K562 (cell line): ENCODE measurements around the gene TRAPPC8. TPM values are rescaled to one million over a fixed set of nuclear protein-coding genes. Genes with fewer than 3 reads are reported as not detected.

ENCODE experiments used
- ATAC-seq: fragments of 200-7000 bp; cut with Tn5 transposase; 3 replicates; pipeline ENCODE4 v1.9.1; 2020; ENCODE audit warnings: moderate library complexity
- BruUV-seq: library from RNA; stranded (reverse); fragments of 400-500 nt; replicated peaks from 2 replicates; lab custom pipeline; 2021; lab: Mats Ljungman, UMichigan
- CTCF ChIA-PET: fragments of 300-600 bp; formaldehyde crosslinking; extraction: SDS; loops from one replicate; lab custom pipeline; 2021; ENCODE audit warnings: low intra/inter-chr PET ratio; lab: Yijun Ruan, JAX
- POLR2A ChIA-PET: fragments of 300-600, 350-650 bp; sonication (Branson Sonifier 250); formaldehyde crosslinking; extraction: SDS; loops from one replicate; lab custom pipeline; 2021; ENCODE audit warnings: antibody characterized with exemption, inconsistent platforms; lab: Yijun Ruan, JAX
- DNase-seq, 4 experiments: peaks; one replicate each; pipeline versions ENCODE4 v3.0.0 to v3.0.0-alpha.2; 2011 to 2018; ENCODE audit warnings: low spot score in 3 of 4, mixed read lengths in 3 of 4; ENCODE audit errors: extremely low read depth in 1 of 4
- FAIRE-seq: peaks from 2 replicates; lab custom pipeline; 2011; peaks lifted over from hg19 to GRCh38; lab: Jason Lieb, UNC
- H2AFZ ChIP-seq: 2 replicates; pipeline ENCODE4 v1.6.0; 2011; ENCODE audit warnings: low read depth, low read length, control low read depth, inconsistent platforms
- H3K27ac ChIP-seq: fragments of 200-600 bp; 3 replicates; pipeline ENCODE4 v1.8.0; 2011; ENCODE audit warnings: low read depth, mild to moderate bottlenecking, control low read depth, inconsistent platforms, low read length, moderate library complexity, mixed read lengths; ENCODE audit errors: extremely low read depth
- H3K27me3 ChIP-seq, 2 experiments: fragments of 300-600 bp in 1 of 2; 2 replicates in 1 of 2; 3 replicates in 1 of 2; pipeline versions ENCODE4 v1.6.0 to v1.8.0; 2011; ENCODE audit warnings: inconsistent platforms in 2 of 2, low read length in 2 of 2, mild to moderate bottlenecking in 1 of 2, mixed read lengths in 1 of 2, moderate library complexity in 1 of 2; ENCODE audit not compliant: control insufficient read depth in 2 of 2, insufficient read depth in 2 of 2
- H3K36me3 ChIP-seq: fragments of 300-600 bp; 3 replicates; pipeline ENCODE4 v1.8.0; 2011; ENCODE audit warnings: mild to moderate bottlenecking, low read length, inconsistent platforms; ENCODE audit not compliant: control insufficient read depth, insufficient read depth
- H3K4me1 ChIP-seq, 2 experiments: fragments of 200-600 bp in 1 of 2; replicated peaks in 1 of 2; 2 replicates in 1 of 2; 3 replicates in 1 of 2; pipeline versions ENCODE4 v1.5.1 to v1.8.0; 2011; ENCODE audit warnings: inconsistent platforms in 2 of 2, low read length in 2 of 2, mild to moderate bottlenecking in 1 of 2, mixed read lengths in 1 of 2, moderate library complexity in 1 of 2; ENCODE audit not compliant: control insufficient read depth in 2 of 2, insufficient read depth in 2 of 2
- H3K4me2 ChIP-seq: 2 replicates; pipeline ENCODE4 v1.6.1; 2011; ENCODE audit warnings: low read length, control low read depth, inconsistent platforms, mixed read lengths; ENCODE audit not compliant: insufficient read depth
- H3K4me3 ChIP-seq: fragments of 200-600 bp; sonication (generic), shearing (Covaris generic); 2 replicates; pipeline ENCODE4 v1.5.1; 2016; ENCODE audit warnings: control low read depth, inconsistent platforms
- H3K79me2 ChIP-seq: fragments of 200-600 bp; 3 replicates; pipeline ENCODE4 v1.8.0; 2011; ENCODE audit warnings: low read length, inconsistent platforms; ENCODE audit not compliant: control insufficient read depth, insufficient read depth
- H3K9ac ChIP-seq, 2 experiments: 2 replicates each; pipeline versions ENCODE4 v1.6.0 to v1.6.1; 2011; ENCODE audit warnings: low read depth in 2 of 2, low read length in 2 of 2, control low read depth in 1 of 2, inconsistent platforms in 1 of 2, mild to moderate bottlenecking in 1 of 2, mixed read lengths in 1 of 2; ENCODE audit not compliant: insufficient read depth in 1 of 2
- H3K9me1 ChIP-seq: one replicate; pipeline ENCODE4 v1.6.0; 2011; ENCODE audit warnings: inconsistent platforms, mild to moderate bottlenecking, low read length, moderate library complexity; ENCODE audit not compliant: control insufficient read depth, insufficient read depth
- H3K9me3 ChIP-seq: replicated peaks from 2 replicates; pipeline ENCODE4 v1.5.1; 2011; ENCODE audit warnings: low read depth, low read length, inconsistent platforms; ENCODE audit not compliant: control insufficient read depth, insufficient read depth
- H4K20me1 ChIP-seq: replicated peaks from 2 replicates; pipeline ENCODE4 v1.6.1; 2011; ENCODE audit warnings: low read length, inconsistent platforms, mixed read lengths; ENCODE audit not compliant: control insufficient read depth, insufficient read depth
- CHD2 ChIP-seq: IDR thresholded peaks from 2 replicates; pipeline ENCODE4 v1.6.1; 2011; ENCODE audit warnings: low read depth, low read length
- E4F1 ChIP-seq: fragments of 250-450 bp; sonication (Bioruptor Pico); IDR thresholded peaks from 2 replicates; pipeline ENCODE4 v1.5.0; 2021; ENCODE audit warnings: mild to moderate bottlenecking, borderline replicate concordance
- MEIS2 ChIP-seq: fragments of 450-650 bp; IDR thresholded peaks from 2 replicates; pipeline ENCODE4 v1.6.1; 2014; ENCODE audit warnings: mild to moderate bottlenecking; ENCODE audit not compliant: partially characterized antibody
- MYC ChIP-seq, 2 experiments: fragments of 250-450 bp in 1 of 2; sonication (Bioruptor Pico) in 1 of 2; IDR thresholded peaks; 2 replicates each; pipeline versions ENCODE4 v1.5.1 to v1.6.1; 2012 to 2021; ENCODE audit warnings: low read depth in 2 of 2, borderline replicate concordance in 1 of 2, improper control_type of control experiment in 1 of 2, low read length in 1 of 2, mild to moderate bottlenecking in 1 of 2, moderate library complexity in 1 of 2
- PBX2 ChIP-seq, 2 experiments: IDR thresholded peaks in 1 of 2; conservative IDR thresholded peaks in 1 of 2; 2 replicates each; pipeline ENCODE4 v1.6.1; 2016; ENCODE audit warnings: low read depth in 2 of 2, mild to moderate bottlenecking in 1 of 2, missing compliant biosample characterization in 1 of 2, missing genetic modification characterization in 1 of 2, moderate library complexity in 1 of 2
- PHF20 ChIP-seq: fragments of 450-650 bp; IDR thresholded peaks from 2 replicates; pipeline ENCODE4 v1.6.1; 2018; ENCODE audit not compliant: partially characterized antibody
- VEZF1 ChIP-seq: fragments of 200-800 bp; sonication (Bioruptor generic); IDR thresholded peaks from 2 replicates; pipeline ENCODE4 v1.6.1; 2017; ENCODE audit warnings: missing genetic modification characterization, missing compliant biosample characterization
- ZNF23 ChIP-seq: fragments of 250-450 bp; sonication (Bioruptor Pico); IDR thresholded peaks from 2 replicates; pipeline ENCODE4 v1.4.0; 2020; ENCODE audit warnings: mild to moderate bottlenecking
- ZNF668 ChIP-seq: fragments of 250-450 bp; sonication (Bioruptor Pico); IDR thresholded peaks from 2 replicates; pipeline ENCODE4 v1.8.0; 2022; ENCODE audit warnings: mild to moderate bottlenecking, inconsistent platforms
- WGBS: fragments of 100-300 bp; shearing (Covaris generic); methylation state at CpG from one replicate; pipeline ENCODE4 v1.1.6; 2016; ENCODE audit warnings: low coverage, mixed read lengths; ENCODE audit not compliant: insufficient coverage; ENCODE audit errors: missing lambda C conversion rate; 5-methylcytosine and 5-hydroxymethylcytosine counted together
- in situ Hi-C: fragments of 300-500 bp; cut with MboI; formaldehyde crosslinking; loops from 4 replicates; pipeline ENCODE4 v1.15.0; 2018; ENCODE audit warnings: inconsistent platforms, mixed read lengths
- intact Hi-C: fragments of 100-400 bp; cut with micrococcal nuclease; formaldehyde crosslinking; loops from 2 replicates; pipeline ENCODE4 v1.14.2; 2022
- polyA plus RNA-seq, 8 experiments: library from polyadenylated mRNA; depleted of rRNA in 4 of 8; stranded (reverse) in 5 of 8; unstranded in 3 of 8; fragments of >200 nt; fragmentation: Nextera tagmentation in 2 of 8; fragmentation: Illumina TruSeq in 1 of 8; extraction: Ambion mirVana in 2 of 8; extraction: Trizol in 1 of 8; gene quantifications; 2 replicates each; pipeline versions ENCODE4 v1.2.1 to v1.2.3, GENCODE V29; 2011 to 2014; ENCODE audit warnings: inconsistent platforms in 1 of 8, missing spikeins in 1 of 8
- total RNA-seq, 7 experiments: library from RNA; depleted of rRNA in 6 of 7; stranded (reverse); fragments of >200 nt in 6 of 7; fragmentation: Illumina TruSeq in 2 of 7; extraction: Trizol in 2 of 7; gene quantifications; 2 replicates each; pipeline versions ENCODE4 v1.2.1 to v1.2.3, GENCODE V29; 2011 to 2021; ENCODE audit warnings: low replicate concordance in 1 of 7

Gene TRAPPC8
- total and polyA plus RNA-seq, 9 of the 15 experiments (the other 6 are each of a cell fraction or from before 2014, with no cell fraction given) = 20.1 to 111 (median 35.6) TPM

- no peak for DNase-seq
- CTCF ChIA-PET = no interaction called here
- POLR2A ChIA-PET = interaction anchor here (0.7 to 1.7 kb wide), 2 partner anchors 23 to 200 kb away, joined by 3 read pairs; partner anchors contain the start of gene TRAPPC8
- Histone ChIP-seq H3K79me2 (no peaks in the 10 kb centered on the region), H2AFZ (no peak overlapping the region), H3K4me1 (no peaks in the 10 kb centered on the region), H3K9me1 (no peaks in the 10 kb centered on the region), H3K9me3 (no peaks in the 10 kb centered on the region), H3K36me3 (no peaks in the 10 kb centered on the region), H3K27me3 (peaks cover 6 to 19% of the 10 kb centered on the region in 2 experiments; a peak in 3 of 5 replicates), H4K20me1 (no peaks in the 10 kb centered on the region), H3K27ac (no peak overlapping the region), H3K9ac (no peak overlapping the region), H3K4me3 (no peak overlapping the region), H3K4me2 (no peak overlapping the region)
- intact Hi-C loops (no loop called here), in situ Hi-C loops (loop anchor here (5.0 kb wide), 1 partner anchor 403 kb away; no protein-coding TSS in a partner anchor)
- no TSS peak for BruUV-seq
- no peak for FAIRE-seq
- WGBS = 0% methylated on average over 5 of the region's 5 CpGs
- peak; percentile 31; the same call in 2 of the 3 replicates for ATAC-seq
- peak; percentile 46 for TF ChIP-seq MEIS2
- no peak for TF ChIP-seq ZNF668 (CRISPR knock-in tag)
- peak; percentile 72 for TF ChIP-seq CHD2
- TF ChIP-seq E4F1 (CRISPR knock-in tag) = no peak
- no peak for TF ChIP-seq VEZF1 (CRISPR knock-in tag)
- TF ChIP-seq PBX2 (CRISPR knock-in tag; IDR thresholded peaks at IDR 0.05; ENCODE audit: low read depth) = no peak
- TF ChIP-seq PBX2 (tag; conservative IDR thresholded peaks at IDR 0.05; ENCODE audit: low read depth) = 0 out of 2 replicates have a peak, but pooled peaks have one; percentile 22
- no peak for TF ChIP-seq PHF20
- TF ChIP-seq ZNF23 = no peak
- TF ChIP-seq MYC (IDR thresholded peaks at IDR 0.05; ENCODE audit: low read depth, low read length) = 0 out of 2 replicates have a peak, but pooled peaks have one; percentile 35
- TF ChIP-seq MYC (CRISPR knock-in tag; IDR thresholded peaks at IDR 0.05; ENCODE audit: borderline replicate concordance, low read depth) = no peak
- TF ChIP-seq, all 486 proteins: peak for 4
These were observed 22.5 kb upstream of the TRAPPC8 start for GRCh38 chr18:31965316-31965970.
